WTC11 (cell line): ENCODE results near the gene SLC8A1. TPM values are rescaled to one million over a fixed set of nuclear protein-coding genes. Genes with fewer than 3 reads are reported as not detected.

ENCODE experiments used
- ATAC-seq: fragments of 200-7000 bp; cut with Tn5 transposase; 2 replicates; pipeline ENCODE4 v1.10.0; 2021; ENCODE audit warnings: mild to moderate bottlenecking, moderate library complexity
- CTCF ChIA-PET: fragments of 300-600 bp; sonication (Branson Sonifier 250); formaldehyde crosslinking; loops from one replicate; lab custom pipeline; 2021; ENCODE audit warnings: antibody characterized with exemption; lab: Charles Lee
- POLR2A ChIA-PET: fragments of 350-600 bp; sonication (Branson Sonifier 250); formaldehyde crosslinking; loops from one replicate; lab custom pipeline; 2021; ENCODE audit warnings: antibody characterized with exemption; lab: Charles Lee
- DNase-seq: peaks from one replicate; pipeline ENCODE4 v3.0.0; 2021; ENCODE audit warnings: low spot score
- H3K27ac Mint-ChIP-seq: 2 replicates; pipeline ENCODE4 v1.8.0; 2021; ENCODE audit warnings: mixed read lengths
- H3K27me3 Mint-ChIP-seq: 2 replicates; pipeline ENCODE4 v1.8.0; 2021; ENCODE audit warnings: low read depth, mild to moderate bottlenecking, moderate library complexity, mixed read lengths
- H3K36me3 Mint-ChIP-seq: 2 replicates; pipeline ENCODE4 v1.8.0; 2021; ENCODE audit warnings: mixed read lengths
- H3K4me1 Mint-ChIP-seq: 2 replicates; pipeline ENCODE4 v1.8.0; 2022; ENCODE audit warnings: mixed read lengths
- H3K4me3 Mint-ChIP-seq: 2 replicates; pipeline ENCODE4 v1.8.0; 2021; ENCODE audit warnings: mild to moderate bottlenecking, moderate library complexity, mixed read lengths
- H3K9me3 Mint-ChIP-seq: 2 replicates; pipeline ENCODE4 v1.8.0; 2021; ENCODE audit warnings: mixed read lengths
- AR ChIP-seq: fragments of 250-450 bp; sonication (Bioruptor Pico); IDR thresholded peaks from 2 replicates; pipeline ENCODE4 v1.9.0; 2021; ENCODE audit warnings: mild to moderate bottlenecking
- ATF1 ChIP-seq: sonication (generic); formaldehyde crosslinking; IDR thresholded peaks from 2 replicates; pipeline ENCODE4 v1.8.1; 2023; ENCODE audit warnings: mild to moderate bottlenecking, moderate library complexity, missing genetic modification reagents
- CDX4 ChIP-seq: fragments of 250-450 bp; sonication (Bioruptor Pico); IDR thresholded peaks from 2 replicates; pipeline ENCODE4 v1.9.0; 2021; ENCODE audit warnings: moderate library complexity, mild to moderate bottlenecking, inconsistent platforms, borderline replicate concordance
- CREB1 ChIP-seq: sonication (generic); formaldehyde crosslinking; IDR thresholded peaks from 2 replicates; pipeline ENCODE4 v1.8.0; 2023; ENCODE audit warnings: mild to moderate bottlenecking, missing genetic modification reagents
- CTCF ChIP-seq: fragments of 200-600 bp; IDR thresholded peaks from 2 replicates; pipeline ENCODE4 v1.8.0; 2022; ENCODE audit warnings: antibody characterized with exemption
- E2F1 ChIP-seq: sonication (generic); formaldehyde crosslinking; IDR thresholded peaks from 2 replicates; pipeline ENCODE4 v1.8.0; 2022; ENCODE audit warnings: mild to moderate bottlenecking, missing genetic modification reagents
- EMX1 ChIP-seq: fragments of 250-450 bp; sonication (Bioruptor Pico); IDR thresholded peaks from 2 replicates; pipeline ENCODE4 v1.8.0; 2021; ENCODE audit warnings: mild to moderate bottlenecking
- ERG ChIP-seq: fragments of 250-450 bp; sonication (Bioruptor Pico); IDR thresholded peaks from 2 replicates; pipeline ENCODE4 v1.8.0; 2021; ENCODE audit warnings: mild to moderate bottlenecking
- ETV6 ChIP-seq: sonication (generic); formaldehyde crosslinking; IDR thresholded peaks from 2 replicates; pipeline ENCODE4 v1.8.1; 2022; ENCODE audit warnings: mild to moderate bottlenecking, missing genetic modification reagents
- HMGXB4 ChIP-seq: sonication (generic); formaldehyde crosslinking; IDR thresholded peaks from 2 replicates; pipeline ENCODE4 v1.8.1; 2023; ENCODE audit warnings: mild to moderate bottlenecking, moderate library complexity, missing genetic modification reagents
- JAZF1 ChIP-seq: fragments of 250-450 bp; sonication (Bioruptor Pico); IDR thresholded peaks from 2 replicates; pipeline ENCODE4 v1.9.0; 2021; ENCODE audit warnings: moderate library complexity, mild to moderate bottlenecking, inconsistent platforms
- NFATC4 ChIP-seq: fragments of 250-450 bp; sonication (Bioruptor Pico); IDR thresholded peaks from 2 replicates; pipeline ENCODE4 v1.9.0; 2021; ENCODE audit warnings: mild to moderate bottlenecking
- NR2C2 ChIP-seq: sonication (generic); formaldehyde crosslinking; IDR thresholded peaks from 2 replicates; pipeline ENCODE4 v1.8.0; 2022; ENCODE audit warnings: mild to moderate bottlenecking, missing genetic modification reagents
- PRDM15 ChIP-seq: sonication (generic); formaldehyde crosslinking; IDR thresholded peaks from 2 replicates; pipeline ENCODE4 v1.8.0; 2022; ENCODE audit warnings: missing genetic modification reagents
- RELA ChIP-seq: sonication (generic); formaldehyde crosslinking; IDR thresholded peaks from 2 replicates; pipeline ENCODE4 v1.8.1; 2022; ENCODE audit warnings: missing genetic modification reagents, mild to moderate bottlenecking, borderline replicate concordance
- SMAD3 ChIP-seq: sonication (generic); formaldehyde crosslinking; IDR thresholded peaks from 2 replicates; pipeline ENCODE4 v1.8.0; 2022; ENCODE audit warnings: missing genetic modification reagents, mild to moderate bottlenecking, borderline replicate concordance
- USF1 ChIP-seq: sonication (generic); formaldehyde crosslinking; IDR thresholded peaks from 2 replicates; pipeline ENCODE4 v1.8.0; 2022; ENCODE audit warnings: mild to moderate bottlenecking, missing genetic modification reagents
- ZBTB21 ChIP-seq: sonication (generic); formaldehyde crosslinking; IDR thresholded peaks from 2 replicates; pipeline ENCODE4 v1.8.1; 2023; ENCODE audit warnings: mild to moderate bottlenecking, missing genetic modification reagents, borderline replicate concordance
- ZMAT4 ChIP-seq: fragments of 250-450 bp; sonication (Bioruptor Pico); IDR thresholded peaks from 2 replicates; pipeline ENCODE4 v1.9.0; 2021; ENCODE audit warnings: mild to moderate bottlenecking
- ZNF121 ChIP-seq: sonication (generic); formaldehyde crosslinking; IDR thresholded peaks from 2 replicates; pipeline ENCODE4 v1.8.0; 2023; ENCODE audit warnings: missing genetic modification reagents
- ZNF671 ChIP-seq: fragments of 250-450 bp; sonication (Bioruptor Pico); IDR thresholded peaks from 2 replicates; pipeline ENCODE4 v1.8.0; 2021; ENCODE audit warnings: mild to moderate bottlenecking
- total RNA-seq: library from RNA; stranded (reverse); gene quantifications from 3 replicates; pipeline ENCODE4 v1.2.3, GENCODE V29; 2021

Gene SLC8A1
- total RNA-seq, 1 experiment from 2014 or later, result 2.6 TPM

- no peak overlapping the region for H3K4me3 Mint-ChIP-seq
- H3K4me1 Mint-ChIP-seq, result peaks cover 15% of the 10 kb centered on the region
- ChIA-PET CTCF (interaction anchor here (1.2 kb wide), 1 partner anchor 73 kb away, joined by 4 read pairs; no protein-coding TSS in a partner anchor), POLR2A (no interaction called here)
- DNase-seq (no peak), ATAC-seq (no peak)
- peaks cover 22% of the 10 kb centered on the region for H3K9me3 Mint-ChIP-seq
- no peaks in the 10 kb centered on the region for H3K27me3 Mint-ChIP-seq
- peaks cover 18% of the 10 kb centered on the region for H3K36me3 Mint-ChIP-seq
- TF ChIP-seq SMAD3 (CRISPR knock-in tag) (no peak), CDX4 (CRISPR knock-in tag) (no peak), USF1 (CRISPR knock-in tag) (no peak), CREB1 (CRISPR knock-in tag) (no peak), RELA (CRISPR knock-in tag) (no peak), ATF1 (CRISPR knock-in tag) (no peak), ZMAT4 (no peak), ERG (CRISPR knock-in tag) (no peak), NFATC4 (CRISPR knock-in tag) (no peak), ZNF121 (CRISPR knock-in tag) (no peak), HMGXB4 (CRISPR knock-in tag) (no peak), NR2C2 (CRISPR knock-in tag) (no peak), ETV6 (CRISPR knock-in tag) (no peak), EMX1 (no peak), AR (CRISPR knock-in tag) (no peak), CTCF (no peak)
- peak overlapping the region; percentile 63; the same call in 1 of the 2 replicates for H3K27ac Mint-ChIP-seq
Measured at GRCh38 chr2:40317761-40318160, 134.1 kb downstream of the SLC8A1 start.

- no peak for DNase-seq
- ATAC-seq, result no peak
- H3K36me3 Mint-ChIP-seq, result peaks cover 18% of the 10 kb centered on the region
- TF ChIP-seq ZBTB21 (CRISPR knock-in tag) (no peak), PRDM15 (CRISPR knock-in tag) (no peak), E2F1 (CRISPR knock-in tag) (no peak), ZNF671 (CRISPR knock-in tag) (no peak), USF1 (CRISPR knock-in tag) (no peak), JAZF1 (no peak)
Measured at GRCh38 chr2:40317046-40317445, 134.8 kb downstream of the SLC8A1 start.

More at GRCh38 chr2:40317046-40317445, 134.8 kb downstream of the SLC8A1 start:
- H3K27ac Mint-ChIP-seq, result no peak overlapping the region
- peaks cover 22% of the 10 kb centered on the region for H3K9me3 Mint-ChIP-seq
- ChIA-PET POLR2A (no interaction called here), CTCF (interaction anchor here (1.2 kb wide), 1 partner anchor 73 kb away, joined by 4 read pairs; no protein-coding TSS in a partner anchor)
- no peak overlapping the region for H3K4me3 Mint-ChIP-seq
- no peaks in the 10 kb centered on the region for H3K27me3 Mint-ChIP-seq
- peaks cover 15% of the 10 kb centered on the region for H3K4me1 Mint-ChIP-seq
